HG02588 (cell line): Measurements from ENCODE around the gene LHCGR.
A peak's percentile ranks its signal among the peaks of the same experiment; 100 is the strongest.

Experiments
- ATAC-seq: cut with Tn5 transposase; IDR thresholded peaks from one replicate; pipeline ENCODE4 v1.9.1; 2021; ENCODE audit warnings: mild to moderate bottlenecking, moderate library complexity; ENCODE audit not compliant: unreplicated experiment

The LHCGR gene

DNA sequence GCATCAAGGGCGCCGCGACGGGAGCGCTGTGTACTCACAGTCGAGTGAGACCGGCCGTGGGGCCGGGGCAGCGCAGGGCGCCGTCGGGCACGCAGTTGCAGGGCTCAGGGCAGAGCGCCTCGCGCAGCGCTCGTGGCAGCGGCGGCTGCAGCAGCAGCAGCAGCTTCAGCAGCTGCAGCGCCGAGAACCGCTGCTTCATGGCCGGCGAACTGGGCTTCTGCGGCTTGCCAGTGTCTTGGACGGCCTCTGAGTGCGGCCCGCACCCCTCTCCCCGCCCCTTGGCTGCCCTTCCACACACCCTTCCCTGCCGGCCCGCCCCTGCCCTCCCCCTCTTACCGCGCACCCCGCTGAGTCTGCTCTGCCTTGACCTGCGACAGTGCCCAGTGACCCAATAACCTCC lies at the start of gene LHCGR:
Gene LHCGR (minus strand): TSS at position 252 of the 400 bp plus-strand sequence. CDS start 53 bp downstream, at position 199.
- ATAC-seq = no peak

DNA sequence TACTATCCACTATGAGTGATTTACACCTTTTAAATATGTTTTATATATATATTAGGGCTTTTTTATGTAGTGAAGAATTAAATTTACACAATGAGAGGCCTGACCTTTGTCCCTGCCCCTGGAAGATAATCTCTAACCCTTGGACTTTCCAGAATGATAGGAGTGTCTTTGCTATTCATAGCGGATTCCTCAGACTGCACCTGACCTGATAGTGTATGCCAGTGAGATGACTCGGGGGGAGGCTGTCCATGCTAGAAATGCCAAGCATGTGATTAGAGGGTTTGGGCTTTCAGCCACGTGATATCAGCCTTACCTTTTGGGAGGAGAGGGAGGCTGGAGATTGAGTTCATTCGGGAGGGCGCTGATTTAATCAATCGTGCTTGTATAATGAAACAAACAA lies 44.1 kb upstream of the LHCGR start:
- no peak for ATAC-seq

DNA sequence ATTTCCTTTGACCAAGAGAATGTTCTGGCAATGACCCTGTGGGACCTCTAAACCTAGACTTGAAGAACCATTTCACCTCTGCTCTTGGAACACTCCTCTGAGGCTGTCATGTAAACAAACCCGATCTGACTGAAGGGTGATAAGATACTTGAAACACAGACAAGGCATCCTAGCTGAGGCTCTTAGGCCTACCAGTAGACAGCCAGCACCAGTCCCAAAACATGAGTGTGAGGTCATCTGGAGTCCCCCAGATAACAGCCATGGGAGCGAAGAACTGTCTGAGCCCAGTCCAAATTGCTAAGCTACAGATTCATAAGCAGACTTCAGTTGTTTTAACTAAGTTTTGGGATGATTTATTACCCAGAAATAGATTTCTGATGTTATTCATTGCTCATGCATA lies 39.5 kb upstream of the LHCGR start:
- ATAC-seq = no peak

DNA sequence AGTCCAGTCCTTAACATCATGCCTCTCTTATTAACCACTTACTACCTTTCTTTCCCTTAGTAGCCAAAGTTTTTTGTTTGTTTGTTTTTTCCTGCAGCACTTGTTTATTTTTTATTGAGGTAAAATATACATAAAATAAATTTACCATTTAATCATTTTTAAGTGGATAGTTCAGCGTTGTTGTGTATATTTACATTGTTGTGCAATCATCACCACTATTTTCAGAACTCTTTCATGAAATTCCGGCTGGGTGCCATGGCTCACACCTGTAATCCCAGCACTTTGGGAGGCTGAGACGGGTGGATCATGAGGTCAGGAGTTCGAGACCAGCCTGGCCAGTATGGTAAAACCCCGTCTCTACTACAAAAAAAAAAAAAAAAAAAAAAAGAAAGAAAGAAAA lies 38.1 kb upstream of the LHCGR start:
- no peak for ATAC-seq

DNA sequence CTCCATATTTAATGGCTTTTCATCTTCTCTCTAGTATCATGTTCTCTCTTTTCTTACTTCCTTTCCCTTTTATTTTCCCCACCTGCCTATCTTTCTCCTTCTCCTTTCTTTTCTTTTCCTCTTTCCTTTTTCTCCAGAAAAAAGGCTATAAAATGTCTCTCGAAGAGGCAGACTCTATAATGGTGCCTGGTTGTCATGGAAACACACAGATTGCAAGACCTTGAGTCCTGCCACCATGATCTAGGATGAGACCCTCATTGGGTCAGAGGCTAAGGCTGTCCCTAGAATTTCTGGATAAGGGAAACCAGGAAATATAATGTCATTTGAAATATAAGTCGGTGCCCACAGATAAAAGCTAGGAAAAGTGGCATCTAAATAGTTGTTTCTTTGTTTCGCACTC lies 36.5 kb upstream of the LHCGR start:
- no peak for ATAC-seq

DNA sequence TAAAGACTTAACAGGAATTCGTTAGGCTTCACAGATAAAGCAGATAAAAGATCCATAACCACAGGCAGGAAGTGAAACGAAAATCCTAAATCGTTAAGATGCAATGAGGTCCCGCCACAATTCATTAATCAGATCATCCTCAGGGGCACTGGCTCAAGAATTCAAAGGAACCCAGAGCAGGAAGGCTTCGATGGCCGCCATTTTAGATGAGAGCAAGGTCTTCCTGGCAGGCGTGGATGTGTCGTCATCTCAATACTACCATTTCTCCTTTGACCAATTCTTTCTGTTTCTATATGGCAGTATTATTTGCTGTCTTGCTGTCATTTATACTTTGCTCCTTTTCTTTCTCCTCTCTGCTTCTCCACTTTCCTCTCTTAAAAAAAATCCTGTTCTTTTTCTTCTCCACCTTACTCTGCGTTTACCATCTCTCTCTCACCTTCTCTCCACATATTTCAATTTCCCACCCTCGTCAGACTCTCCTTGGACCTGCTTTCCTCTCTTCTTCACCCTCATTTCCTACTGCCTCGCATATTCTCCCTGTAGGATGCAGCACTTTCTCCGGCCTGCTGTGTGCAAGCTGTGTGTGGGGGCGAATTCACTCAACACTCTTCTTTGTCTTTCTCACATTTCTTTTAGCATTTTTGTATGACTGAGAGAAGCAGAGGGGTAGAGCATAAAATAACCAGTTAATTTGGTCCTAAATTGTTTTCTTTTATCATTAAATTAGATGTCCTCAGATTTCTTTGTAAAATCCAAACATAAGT lies 35.1 kb upstream of the LHCGR start:
- ATAC-seq = no peak

DNA sequence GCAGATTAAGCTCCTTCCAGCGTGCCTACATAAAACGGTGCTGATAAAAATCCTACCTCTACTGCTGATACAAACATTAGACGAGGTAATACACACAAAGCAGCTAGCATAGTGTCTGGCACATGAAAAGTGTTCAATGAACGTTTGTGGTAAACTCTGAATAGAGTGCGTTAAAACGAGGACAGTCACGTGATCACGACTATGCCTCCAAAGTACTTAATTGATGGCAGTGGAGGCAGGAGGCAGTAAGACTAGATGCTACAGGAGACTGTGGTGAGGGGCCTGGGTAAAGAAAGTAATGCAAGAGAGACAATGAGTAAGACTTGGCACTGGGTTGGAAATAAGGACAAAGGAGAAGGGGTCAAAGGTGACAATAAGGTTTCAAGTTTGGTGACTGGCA lies 32.1 kb upstream of the LHCGR start:
- ATAC-seq = no peak

DNA sequence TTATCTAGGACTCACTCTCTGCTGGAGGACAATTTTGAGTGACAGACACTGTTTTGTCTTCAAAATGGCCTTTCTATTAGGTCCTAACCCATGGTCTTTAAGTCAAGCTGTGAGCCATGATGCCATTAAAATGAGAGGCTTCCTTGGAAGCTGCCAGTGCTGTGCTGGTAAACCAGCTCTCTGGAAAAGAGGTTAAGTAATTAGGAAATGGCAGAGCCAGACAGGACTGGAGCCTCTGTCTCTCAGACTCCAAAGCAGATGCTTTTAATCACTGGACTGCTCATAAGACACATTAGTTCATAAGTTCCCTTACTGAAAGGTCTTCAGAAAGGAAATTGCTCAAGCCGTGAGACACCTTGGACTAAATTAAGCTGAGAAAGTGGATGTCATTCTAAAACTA lies 25.8 kb upstream of the LHCGR start:
- ATAC-seq = no peak

DNA sequence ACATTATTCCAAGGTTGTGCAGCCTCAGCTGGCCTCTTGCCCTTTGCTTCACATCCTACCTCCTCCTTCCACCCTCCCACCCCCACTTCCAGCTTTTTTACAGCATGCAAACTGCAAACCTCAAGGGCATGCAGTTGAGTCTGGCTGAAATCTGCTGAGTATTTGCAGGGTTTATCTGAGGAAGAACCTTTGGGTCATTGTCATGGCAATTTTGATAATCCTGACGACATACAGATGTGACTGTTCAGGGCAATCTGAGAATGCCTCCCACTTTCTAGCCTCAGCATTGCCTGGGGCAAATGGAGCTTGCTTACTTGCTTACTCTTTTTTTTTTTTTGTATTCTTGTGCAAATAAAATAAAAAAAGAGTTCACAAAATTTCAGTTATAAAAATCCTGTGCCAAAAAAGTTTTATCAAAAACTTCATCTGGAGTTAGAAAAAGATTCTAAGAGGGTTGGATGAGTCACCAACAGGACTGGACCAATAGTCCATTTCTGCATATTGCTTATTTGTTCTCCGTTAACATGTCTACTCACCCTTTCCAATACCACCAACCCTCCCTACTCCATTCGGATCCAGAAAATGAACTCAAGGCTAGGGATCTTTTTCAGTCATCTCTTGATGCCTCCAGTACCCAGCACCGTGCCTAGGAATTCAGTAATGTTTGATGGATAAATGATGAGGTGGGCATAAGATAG lies 23.6 kb upstream of the LHCGR start:
- ATAC-seq = no peak

DNA sequence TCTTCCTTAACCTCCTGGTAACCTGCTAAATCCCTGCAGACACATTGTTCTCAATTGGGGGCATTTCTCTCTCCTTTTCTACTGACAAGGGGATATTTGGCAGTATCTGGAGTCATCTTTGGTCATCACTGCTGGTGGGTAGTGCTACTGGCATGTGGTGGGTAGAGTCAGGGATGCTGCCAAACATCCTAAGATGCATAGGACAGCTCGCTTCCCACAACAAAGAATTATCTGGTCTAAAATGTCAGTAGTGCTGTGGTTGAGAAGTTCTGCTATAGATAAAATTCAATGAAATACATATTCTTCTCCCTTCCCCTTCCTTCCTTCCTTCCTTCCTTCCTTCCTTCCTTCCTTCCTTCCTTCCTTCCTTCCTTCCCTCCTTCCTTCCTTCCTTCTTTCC lies 18.7 kb upstream of the LHCGR start:
- no peak for ATAC-seq

DNA sequence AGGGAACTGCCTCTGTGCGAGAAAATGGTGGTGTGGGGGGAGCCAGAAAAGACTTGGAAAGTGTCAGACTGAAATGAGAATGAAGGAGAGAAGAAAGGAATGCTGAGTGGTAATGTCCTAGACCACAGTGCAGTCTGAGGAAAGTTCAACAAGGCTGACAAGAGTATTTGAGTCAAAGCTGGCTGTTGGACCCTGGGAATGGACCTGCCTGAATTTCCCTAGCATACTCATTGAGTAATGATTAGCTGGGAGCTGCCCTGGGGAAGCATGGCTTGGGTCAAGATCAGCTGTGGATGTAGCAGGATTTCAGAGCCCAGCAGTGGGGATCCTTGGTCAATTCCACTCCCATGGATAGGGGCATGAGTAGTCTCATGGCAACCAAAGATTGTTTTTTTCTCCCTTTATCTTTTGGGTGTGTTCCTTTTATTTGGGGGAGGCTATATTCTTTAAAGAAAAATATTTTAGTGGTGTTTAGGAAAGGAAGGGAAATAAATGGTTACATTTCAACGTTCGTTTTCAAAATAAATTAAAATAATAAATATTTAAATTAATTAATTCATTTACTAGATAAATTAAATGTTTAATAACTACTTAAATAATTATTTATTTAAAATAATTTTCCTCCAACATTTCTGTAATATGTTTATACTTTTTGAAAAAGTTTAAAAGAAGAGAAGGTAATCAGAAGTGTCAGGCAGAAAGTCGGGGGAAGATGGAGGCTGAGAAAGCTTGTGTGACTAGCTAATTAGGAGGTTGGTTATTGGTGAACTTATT lies 15.9 kb upstream of the LHCGR start:
- ATAC-seq = no peak

DNA sequence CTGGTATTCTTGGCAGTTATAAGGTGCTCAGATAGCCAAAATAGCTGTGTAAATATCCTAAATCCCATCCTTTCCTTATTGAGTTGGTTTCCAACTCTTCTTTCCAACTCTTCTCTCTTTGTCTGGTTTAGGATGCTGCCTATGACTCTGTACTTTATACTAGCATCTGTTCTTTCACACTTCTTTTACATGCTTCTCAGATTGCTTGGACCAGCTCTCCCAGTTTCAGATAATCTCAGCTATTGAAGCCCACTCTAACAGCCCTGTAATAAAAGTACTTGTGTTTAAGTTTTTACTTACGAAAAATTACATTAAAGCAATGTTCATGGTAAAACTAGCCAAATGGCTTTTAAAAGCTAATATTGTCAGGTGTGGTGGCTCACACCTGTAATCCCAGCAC lies 14.7 kb upstream of the LHCGR start:
- ATAC-seq = no peak

DNA sequence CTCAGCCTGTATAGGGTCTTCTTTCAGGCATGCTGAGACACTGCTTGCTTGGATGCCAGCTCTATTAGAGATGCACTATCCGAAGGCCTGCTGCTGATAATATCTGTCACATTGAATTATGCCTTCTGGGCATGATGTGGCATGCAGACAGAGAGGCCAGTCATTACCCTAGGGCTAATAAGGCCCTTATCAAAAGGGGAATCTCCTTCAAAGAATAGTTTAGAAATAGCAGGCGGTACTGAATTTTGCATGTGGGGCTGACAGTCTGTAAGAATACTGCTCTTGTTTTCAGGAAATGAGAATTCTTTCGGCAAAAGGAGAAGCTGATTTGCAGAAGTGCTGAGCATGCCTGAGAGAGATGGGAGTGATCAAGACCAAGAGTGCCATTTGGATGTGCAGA lies 13.1 kb upstream of the LHCGR start:
- ATAC-seq = no peak

DNA sequence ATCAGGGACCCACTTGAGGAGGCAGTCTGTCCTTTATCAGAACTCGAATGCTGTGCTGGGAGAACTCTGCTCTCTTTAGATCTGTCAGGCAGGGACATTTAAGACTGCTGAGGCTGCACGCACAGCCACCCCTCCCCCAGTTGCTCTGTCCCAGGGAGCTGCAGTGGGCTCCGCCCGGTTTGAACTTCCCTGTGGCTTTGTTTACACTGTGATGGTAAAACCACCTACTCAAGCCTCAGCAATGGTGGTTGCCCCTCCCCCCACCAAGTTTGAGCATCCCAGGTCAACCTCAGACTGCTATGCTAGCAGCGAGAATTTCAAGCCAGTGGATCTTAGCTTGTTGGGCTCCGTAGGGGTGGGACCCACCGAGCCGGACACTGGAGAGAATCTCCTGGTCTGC lies 11.8 kb upstream of the LHCGR start:
- no peak for ATAC-seq

DNA sequence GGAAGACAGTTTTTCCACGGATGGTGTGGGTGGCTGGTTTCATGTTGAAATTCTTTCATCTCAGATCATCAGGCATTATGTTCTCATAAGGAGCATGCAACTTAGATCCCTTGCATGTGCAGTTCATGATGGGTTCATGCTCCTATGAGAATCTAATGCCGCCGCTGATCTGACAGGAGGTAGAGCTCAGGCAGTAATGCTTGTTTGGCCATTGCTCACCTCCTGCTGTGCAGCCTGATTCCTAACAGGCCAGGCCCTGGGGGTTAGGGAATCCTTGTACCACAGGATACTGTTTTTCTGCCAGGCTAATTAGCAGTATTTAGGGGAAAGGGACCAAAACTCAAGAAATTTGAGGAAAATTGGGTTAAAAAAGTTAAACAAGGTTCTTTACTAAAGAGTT lies 5.3 kb upstream of the LHCGR start:
- no peak for ATAC-seq

DNA sequence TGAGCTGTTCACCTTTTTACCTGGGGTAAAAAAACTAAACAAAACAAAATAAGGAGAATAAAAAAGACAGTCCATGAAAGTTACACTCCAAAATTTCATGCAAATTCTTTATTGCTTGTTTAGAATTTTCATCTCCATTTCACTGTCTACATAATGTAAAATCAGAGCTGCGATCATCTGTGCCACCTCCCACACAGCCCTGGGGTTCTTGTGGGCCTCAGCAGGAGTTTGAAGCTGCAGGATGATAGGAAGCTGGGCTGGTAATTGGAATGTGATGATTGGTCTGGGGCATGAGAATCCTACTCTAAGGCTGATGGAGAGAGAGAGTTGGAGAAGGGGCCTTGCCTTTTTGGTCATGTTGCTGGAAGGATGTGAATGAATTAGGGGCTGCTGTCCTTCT lies 4.2 kb upstream of the LHCGR start:
- no peak for ATAC-seq

DNA sequence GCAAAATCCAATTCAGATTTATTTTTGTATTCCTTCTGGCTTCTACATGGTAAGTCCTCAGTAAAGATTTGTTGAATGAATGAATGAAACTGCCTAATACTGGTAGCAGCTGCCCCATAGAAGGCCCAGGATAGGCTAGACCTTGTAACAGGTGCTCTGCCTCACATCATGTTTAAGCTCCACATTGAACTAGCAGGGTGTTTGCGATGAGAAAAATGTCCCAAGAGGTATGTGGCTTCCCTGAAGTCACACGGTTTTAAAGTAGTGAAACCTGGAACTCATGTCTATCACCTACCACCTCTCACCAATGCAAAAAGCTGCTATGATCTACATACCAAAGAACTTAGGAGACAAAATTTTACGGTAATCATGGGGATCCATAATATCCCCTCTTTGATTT lies 765 bp upstream of the LHCGR start:
- ATAC-seq = peak; percentile 47

DNA sequence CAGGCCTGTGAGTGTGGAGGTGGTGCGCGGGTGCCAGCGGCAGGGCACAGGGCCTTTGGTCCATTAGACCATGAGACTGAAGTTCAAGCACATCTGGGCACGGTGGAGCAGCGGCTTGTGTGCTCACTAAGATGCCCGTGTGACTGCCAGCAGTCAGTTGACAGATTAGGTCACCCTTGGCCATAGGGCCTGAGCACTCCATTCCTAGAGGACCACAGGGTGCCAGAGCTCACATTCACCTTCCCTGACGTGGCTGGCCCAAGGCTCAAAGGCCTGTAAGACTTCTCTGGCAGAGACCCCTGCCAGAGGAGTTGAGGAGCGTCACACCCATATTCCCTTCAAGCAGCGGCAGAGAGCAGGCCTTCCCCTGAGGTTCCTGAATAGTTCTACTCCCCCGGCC lies 650 bp downstream of the LHCGR start:
- ATAC-seq = no peak

DNA sequence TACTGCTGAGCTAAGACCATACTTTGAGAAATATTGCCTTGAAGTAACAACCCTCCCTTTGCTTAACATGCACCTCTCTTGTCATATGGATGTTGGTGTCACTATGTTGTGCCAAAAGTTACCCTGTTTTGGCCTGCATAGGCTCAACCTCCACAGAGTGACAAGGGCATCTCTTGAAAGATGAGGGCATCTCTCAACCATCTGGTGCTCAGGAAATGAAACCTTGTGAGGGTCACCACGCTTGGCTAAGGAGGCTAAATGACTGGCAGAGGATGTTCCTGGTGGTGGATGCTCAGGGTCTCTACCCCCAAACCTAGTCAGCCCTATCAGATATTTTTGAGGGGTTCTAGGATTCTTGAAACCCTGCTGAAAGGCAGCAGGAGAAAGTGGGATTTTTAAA lies 2.3 kb downstream of the LHCGR start:
- ATAC-seq = no peak

DNA sequence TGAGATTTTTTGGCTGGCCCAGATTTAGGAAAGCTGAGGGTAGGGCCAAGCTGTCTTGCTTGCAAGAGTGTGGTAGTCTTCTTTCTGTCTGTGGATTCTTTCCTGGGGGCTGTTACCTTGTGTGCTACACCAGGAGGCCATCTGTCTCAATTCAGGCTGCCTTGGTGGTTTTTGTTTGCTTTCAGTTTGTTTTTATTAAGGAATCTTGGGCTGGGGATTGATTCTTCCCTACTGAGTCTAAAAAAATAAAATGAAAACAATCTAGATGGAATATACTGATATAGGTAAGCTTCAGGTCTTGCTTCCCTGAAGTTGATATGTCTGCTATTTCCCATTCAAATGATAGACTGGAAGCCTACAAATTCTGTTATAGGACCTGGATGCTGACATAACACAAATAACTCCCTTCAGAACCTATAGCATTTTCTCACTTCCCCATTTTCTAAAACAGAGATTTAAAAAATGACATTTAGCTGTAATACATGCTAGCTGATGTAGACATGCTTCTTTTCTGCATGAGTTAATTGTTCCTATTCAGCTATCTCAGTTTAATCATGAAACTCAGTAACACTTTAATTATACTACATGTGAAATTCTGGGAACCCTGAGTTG lies 5.3 kb downstream of the LHCGR start:
- peak; percentile 69 for ATAC-seq

DNA sequence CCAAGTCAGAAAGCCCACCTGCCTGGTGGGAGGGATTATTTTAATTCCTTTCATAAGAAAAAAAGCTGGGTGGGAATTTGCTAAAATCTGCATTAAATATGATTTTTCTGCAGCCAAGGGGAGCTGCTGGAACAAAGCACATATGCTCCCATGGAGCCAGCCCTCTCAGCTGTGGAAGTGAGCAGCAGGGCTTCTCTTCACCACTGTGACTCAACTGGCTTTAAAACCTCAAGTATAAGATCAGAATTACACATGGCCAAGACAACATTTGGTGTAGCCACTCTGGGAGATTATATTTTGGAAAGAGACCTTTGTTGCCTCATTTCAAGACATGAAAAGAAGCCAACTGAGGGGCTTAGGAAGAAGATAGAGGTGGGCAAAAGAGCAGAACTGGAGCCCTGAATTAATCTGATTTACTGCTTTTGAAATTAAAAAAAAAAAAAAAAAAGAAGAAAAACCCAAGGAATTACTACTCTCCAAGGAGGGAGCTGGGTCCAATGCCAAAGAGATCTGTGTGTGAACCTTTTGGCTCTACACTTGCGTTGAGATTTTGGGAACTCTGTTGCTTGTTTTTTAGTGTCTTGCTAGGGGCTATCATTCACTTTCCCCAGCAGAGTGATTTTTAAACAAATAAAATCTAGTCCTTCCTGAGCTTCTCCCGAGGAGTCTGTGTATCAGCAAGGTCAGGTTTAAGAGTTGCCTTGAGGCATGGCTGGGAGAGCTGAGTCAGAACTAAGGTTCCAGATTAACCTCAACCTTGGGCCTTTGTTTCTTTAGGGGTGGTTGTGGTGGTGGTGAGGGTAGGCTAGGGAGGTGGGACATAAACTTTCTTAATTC lies 6.0 kb downstream of the LHCGR start:
- ATAC-seq = peak; percentile 58
